HepG2 (cell line): ENCODE measurements around the gene BBOF1. TPM values are rescaled to one million over a fixed set of nuclear protein-coding genes. Genes with fewer than 3 reads are reported as not detected.
A peak's percentile ranks its signal among the peaks of the same experiment; 100 is the strongest.

Experiments
- BCL6 ChIP-seq: IDR thresholded peaks from 2 replicates; pipeline ENCODE4 v1.6.1; 2016; ENCODE audit warnings: missing genetic modification reagents, missing compliant biosample characterization
- KLF13 ChIP-seq: sonication (generic); formaldehyde crosslinking; IDR thresholded peaks from 2 replicates; pipeline ENCODE4 v1.4.0; 2020; ENCODE audit warnings: mild to moderate bottlenecking, missing genetic modification reagents
- MEIS1 ChIP-seq: sonication (generic); formaldehyde crosslinking; IDR thresholded peaks from 2 replicates; pipeline ENCODE4 v1.9.0; 2021; ENCODE audit warnings: mild to moderate bottlenecking, missing genetic modification reagents, moderate library complexity, borderline replicate concordance
- MIXL1 ChIP-seq: IDR thresholded peaks from 2 replicates; pipeline ENCODE4 v1.6.1; 2016
- SIX1 ChIP-seq: sonication (generic); formaldehyde crosslinking; IDR thresholded peaks from 2 replicates; pipeline ENCODE4 v1.4.0; 2020; ENCODE audit warnings: missing genetic modification reagents, borderline replicate concordance
- TAF1 ChIP-seq: sonication (generic); formaldehyde crosslinking; IDR thresholded peaks from 2 replicates; pipeline ENCODE4 v1.4.0; 2020; ENCODE audit warnings: missing genetic modification reagents
- TRIM24 ChIP-seq: sonication (generic); formaldehyde crosslinking; IDR thresholded peaks from 2 replicates; pipeline ENCODE4 v1.8.0; 2022; ENCODE audit warnings: mild to moderate bottlenecking, missing genetic modification reagents
- XBP1 ChIP-seq: sonication (generic); formaldehyde crosslinking; IDR thresholded peaks from 2 replicates; pipeline ENCODE4 v1.5.0; 2020; ENCODE audit warnings: missing genetic modification reagents
- ZNF234 ChIP-seq: sonication (generic); formaldehyde crosslinking; conservative IDR thresholded peaks from 2 replicates; pipeline ENCODE4 v1.5.1; 2020; ENCODE audit warnings: mild to moderate bottlenecking, missing genetic modification reagents
- ZNF337 ChIP-seq: sonication (generic); formaldehyde crosslinking; IDR thresholded peaks from 2 replicates; pipeline ENCODE4 v1.5.1; 2020; ENCODE audit warnings: missing genetic modification reagents, low read depth, mild to moderate bottlenecking, borderline replicate concordance
- ZNF33A ChIP-seq: sonication (generic); formaldehyde crosslinking; IDR thresholded peaks from 2 replicates; pipeline ENCODE4 v1.5.1; 2020; ENCODE audit warnings: missing genetic modification reagents, mild to moderate bottlenecking, moderate library complexity, borderline replicate concordance
- ZNF737 ChIP-seq: sonication (generic); formaldehyde crosslinking; IDR thresholded peaks from 2 replicates; pipeline ENCODE4 v1.5.0; 2020; ENCODE audit warnings: missing genetic modification reagents, mild to moderate bottlenecking, borderline replicate concordance
- ZNF841 ChIP-seq: sonication (generic); formaldehyde crosslinking; IDR thresholded peaks from 2 replicates; pipeline ENCODE4 v1.8.1; 2023; ENCODE audit warnings: missing genetic modification reagents, borderline replicate concordance
- ZNF878 ChIP-seq: sonication (generic); formaldehyde crosslinking; IDR thresholded peaks from 2 replicates; pipeline ENCODE4 v1.8.1; 2023; ENCODE audit warnings: mild to moderate bottlenecking, missing genetic modification reagents, moderate library complexity
- ZSCAN12 ChIP-seq: sonication (generic); formaldehyde crosslinking; IDR thresholded peaks from 2 replicates; pipeline ENCODE4 v1.9.0; 2021; ENCODE audit warnings: mild to moderate bottlenecking, missing genetic modification reagents
- ZSCAN22 ChIP-seq: sonication (generic); formaldehyde crosslinking; IDR thresholded peaks from 2 replicates; pipeline ENCODE4 v1.4.0; 2020; ENCODE audit warnings: mild to moderate bottlenecking, missing genetic modification reagents
- polyA plus RNA-seq, 8 experiments: library from polyadenylated mRNA; depleted of rRNA in 3 of 8; stranded (reverse) in 7 of 8; unstranded in 1 of 8; fragments of >200 nt; fragmentation: Illumina TruSeq in 4 of 8; extraction: Trizol in 4 of 8; gene quantifications; 2 replicates each; pipeline versions ENCODE4 v1.2.1 to v1.2.3, GENCODE V29; 2011 to 2016; ENCODE audit warnings: low read depth in 4 of 8, missing spikeins in 1 of 8, mixed read lengths in 1 of 8; ENCODE audit not compliant: insufficient read depth in 1 of 8
- total RNA-seq, 5 experiments: library from RNA; depleted of rRNA; stranded (reverse); fragments of >200 nt; fragmentation: Illumina TruSeq; extraction: Trizol; gene quantifications; 2 replicates each; pipeline ENCODE4 v1.2.3, GENCODE V29; 2016; ENCODE audit warnings: low read depth in 1 of 5
- TF ChIP-seq, protein P1 (sequence below): sonication (generic); formaldehyde crosslinking; IDR thresholded peaks from 2 replicates; pipeline ENCODE4 v1.8.1; 2023; ENCODE audit warnings: mild to moderate bottlenecking, missing genetic modification reagents, borderline replicate concordance
- TF ChIP-seq, protein P2 (sequence below): sonication (generic); formaldehyde crosslinking; IDR thresholded peaks from 2 replicates; pipeline ENCODE4 v1.4.0; 2020; ENCODE audit warnings: missing genetic modification reagents
- TF ChIP-seq, protein P3 (sequence below): sonication (generic); formaldehyde crosslinking; IDR thresholded peaks from 2 replicates; pipeline ENCODE4 v1.8.0; 2022; ENCODE audit warnings: mild to moderate bottlenecking, missing genetic modification reagents, moderate library complexity
- TF ChIP-seq, protein P4 (sequence below): sonication (generic); formaldehyde crosslinking; IDR thresholded peaks from 2 replicates; pipeline ENCODE4 v1.5.1; 2020; ENCODE audit warnings: missing genetic modification reagents, mild to moderate bottlenecking, borderline replicate concordance
- TF ChIP-seq, protein P5 (sequence below): sonication (generic); formaldehyde crosslinking; conservative IDR thresholded peaks from 2 replicates; pipeline ENCODE4 v1.4.0; 2020; ENCODE audit warnings: missing genetic modification reagents
- TF ChIP-seq, protein P6 (sequence below): sonication (generic); formaldehyde crosslinking; IDR thresholded peaks from 2 replicates; pipeline ENCODE4 v1.5.1; 2020; ENCODE audit warnings: mild to moderate bottlenecking, missing genetic modification reagents

Gene BBOF1
- total and polyA plus RNA-seq, 2 of the 13 experiments (the other 11 are each of a cell fraction or from before 2014, with no cell fraction given) = 1.6 to 2.3 TPM

DNA sequence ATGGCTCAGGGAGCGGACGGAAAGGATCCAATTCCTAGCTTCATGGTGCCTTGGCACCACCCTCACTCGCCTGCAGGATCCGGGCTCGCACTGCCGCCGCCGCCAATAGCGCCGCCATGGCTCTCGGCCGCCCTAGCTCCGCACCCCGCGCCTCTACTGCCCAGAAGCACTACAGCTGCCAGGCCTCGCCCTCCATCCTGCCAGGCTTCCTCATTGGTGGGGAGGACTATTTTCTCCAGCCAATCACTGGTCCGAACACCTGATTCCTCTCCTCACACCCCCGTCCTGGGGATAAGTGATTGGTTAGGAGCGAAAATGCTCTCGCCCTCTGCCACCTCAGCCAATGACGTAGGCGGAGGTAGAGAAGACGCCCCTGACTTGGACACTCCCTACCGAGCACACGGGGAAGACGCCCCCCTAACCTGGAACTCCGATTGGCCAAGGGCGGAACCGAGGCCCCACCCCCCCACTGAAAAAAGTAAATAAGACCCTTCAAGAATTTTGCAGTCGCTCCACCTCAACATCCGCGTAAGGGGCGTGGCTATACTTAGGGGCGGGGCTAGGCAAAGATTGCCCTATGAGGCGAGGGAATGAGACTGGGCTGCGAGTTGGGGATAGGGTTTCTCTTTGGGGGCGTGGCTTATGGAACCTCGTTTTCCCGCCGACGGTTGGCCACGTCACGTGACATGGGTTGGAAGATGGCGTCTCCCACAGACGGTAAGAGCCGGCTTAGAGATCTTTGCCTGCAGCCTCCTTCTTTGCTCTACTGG lies 65.3 kb downstream of the BBOF1 start, which contains the start of the genes ALDH6A1 and LIN52 (continued):
- TF ChIP-seq KLF13 (CRISPR knock-in tag) (no peak), ZNF33A (CRISPR knock-in tag) (no peak), MEIS1 (CRISPR knock-in tag) (no peak), ZSCAN22 (CRISPR knock-in tag) (no peak), ZSCAN12 (CRISPR knock-in tag) (no peak), XBP1 (CRISPR knock-in tag) (no peak), ZNF737 (CRISPR knock-in tag) (no peak), MIXL1 (0 out of 2 replicates have a peak, but pooled peaks have one; percentile 9), SIX1 (no peak), ZNF841 (CRISPR knock-in tag) (no peak), BCL6 (CRISPR knock-in tag) (peak; percentile 4; the same call in 1 of the 2 replicates), TRIM24 (CRISPR knock-in tag) (no peak), ZNF234 (no peak), TAF1 (peak; percentile 95), ZNF337 (CRISPR knock-in tag) (no peak), ZNF878 (CRISPR knock-in tag) (no peak)
- TF ChIP-seq, protein P1, sequence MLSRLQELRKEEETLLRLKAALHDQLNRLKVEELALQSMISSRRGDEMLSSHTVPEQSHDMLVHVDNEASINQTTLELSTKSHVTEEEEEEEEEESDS (CRISPR knock-in tag) = no peak
- TF ChIP-seq, protein P2, sequence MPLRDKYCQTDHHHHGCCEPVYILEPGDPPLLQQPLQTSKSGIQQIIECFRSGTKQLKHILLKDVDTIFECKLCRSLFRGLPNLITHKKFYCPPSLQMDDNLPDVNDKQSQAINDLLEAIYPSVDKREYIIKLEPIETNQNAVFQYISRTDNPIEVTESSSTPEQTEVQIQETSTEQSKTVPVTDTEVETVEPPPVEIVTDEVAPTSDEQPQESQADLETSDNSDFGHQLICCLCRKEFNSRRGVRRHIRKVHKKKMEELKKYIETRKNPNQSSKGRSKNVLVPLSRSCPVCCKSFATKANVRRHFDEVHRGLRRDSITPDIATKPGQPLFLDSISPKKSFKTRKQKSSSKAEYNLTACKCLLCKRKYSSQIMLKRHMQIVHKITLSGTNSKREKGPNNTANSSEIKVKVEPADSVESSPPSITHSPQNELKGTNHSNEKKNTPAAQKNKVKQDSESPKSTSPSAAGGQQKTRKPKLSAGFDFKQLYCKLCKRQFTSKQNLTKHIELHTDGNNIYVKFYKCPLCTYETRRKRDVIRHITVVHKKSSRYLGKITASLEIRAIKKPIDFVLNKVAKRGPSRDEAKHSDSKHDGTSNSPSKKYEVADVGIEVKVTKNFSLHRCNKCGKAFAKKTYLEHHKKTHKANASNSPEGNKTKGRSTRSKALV = no peak
- TF ChIP-seq, protein P3, sequence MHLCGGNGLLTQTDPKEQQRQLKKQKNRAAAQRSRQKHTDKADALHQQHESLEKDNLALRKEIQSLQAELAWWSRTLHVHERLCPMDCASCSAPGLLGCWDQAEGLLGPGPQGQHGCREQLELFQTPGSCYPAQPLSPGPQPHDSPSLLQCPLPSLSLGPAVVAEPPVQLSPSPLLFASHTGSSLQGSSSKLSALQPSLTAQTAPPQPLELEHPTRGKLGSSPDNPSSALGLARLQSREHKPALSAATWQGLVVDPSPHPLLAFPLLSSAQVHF (CRISPR knock-in tag) = no peak
- TF ChIP-seq, protein P4, sequence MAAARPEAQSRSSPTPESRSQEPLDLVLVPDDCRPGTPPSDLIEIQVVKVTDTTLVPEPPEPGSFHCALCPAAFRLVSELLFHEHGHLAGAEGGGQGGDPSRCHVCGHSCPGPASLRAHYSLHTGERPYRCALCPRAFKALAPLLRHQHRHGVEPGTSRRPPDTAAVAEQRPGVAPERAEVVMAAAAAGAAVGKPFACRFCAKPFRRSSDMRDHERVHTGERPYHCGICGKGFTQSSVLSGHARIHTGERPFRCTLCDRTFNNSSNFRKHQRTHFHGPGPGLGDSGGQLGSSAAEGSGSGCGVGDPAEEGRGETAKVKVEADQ (CRISPR knock-in tag) = no peak; the same call in 1 of the 2 replicates
- TF ChIP-seq, protein P5, sequence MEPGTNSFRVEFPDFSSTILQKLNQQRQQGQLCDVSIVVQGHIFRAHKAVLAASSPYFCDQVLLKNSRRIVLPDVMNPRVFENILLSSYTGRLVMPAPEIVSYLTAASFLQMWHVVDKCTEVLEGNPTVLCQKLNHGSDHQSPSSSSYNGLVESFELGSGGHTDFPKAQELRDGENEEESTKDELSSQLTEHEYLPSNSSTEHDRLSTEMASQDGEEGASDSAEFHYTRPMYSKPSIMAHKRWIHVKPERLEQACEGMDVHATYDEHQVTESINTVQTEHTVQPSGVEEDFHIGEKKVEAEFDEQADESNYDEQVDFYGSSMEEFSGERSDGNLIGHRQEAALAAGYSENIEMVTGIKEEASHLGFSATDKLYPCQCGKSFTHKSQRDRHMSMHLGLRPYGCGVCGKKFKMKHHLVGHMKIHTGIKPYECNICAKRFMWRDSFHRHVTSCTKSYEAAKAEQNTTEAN (CRISPR knock-in tag) = no peak
- TF ChIP-seq, protein P6, sequence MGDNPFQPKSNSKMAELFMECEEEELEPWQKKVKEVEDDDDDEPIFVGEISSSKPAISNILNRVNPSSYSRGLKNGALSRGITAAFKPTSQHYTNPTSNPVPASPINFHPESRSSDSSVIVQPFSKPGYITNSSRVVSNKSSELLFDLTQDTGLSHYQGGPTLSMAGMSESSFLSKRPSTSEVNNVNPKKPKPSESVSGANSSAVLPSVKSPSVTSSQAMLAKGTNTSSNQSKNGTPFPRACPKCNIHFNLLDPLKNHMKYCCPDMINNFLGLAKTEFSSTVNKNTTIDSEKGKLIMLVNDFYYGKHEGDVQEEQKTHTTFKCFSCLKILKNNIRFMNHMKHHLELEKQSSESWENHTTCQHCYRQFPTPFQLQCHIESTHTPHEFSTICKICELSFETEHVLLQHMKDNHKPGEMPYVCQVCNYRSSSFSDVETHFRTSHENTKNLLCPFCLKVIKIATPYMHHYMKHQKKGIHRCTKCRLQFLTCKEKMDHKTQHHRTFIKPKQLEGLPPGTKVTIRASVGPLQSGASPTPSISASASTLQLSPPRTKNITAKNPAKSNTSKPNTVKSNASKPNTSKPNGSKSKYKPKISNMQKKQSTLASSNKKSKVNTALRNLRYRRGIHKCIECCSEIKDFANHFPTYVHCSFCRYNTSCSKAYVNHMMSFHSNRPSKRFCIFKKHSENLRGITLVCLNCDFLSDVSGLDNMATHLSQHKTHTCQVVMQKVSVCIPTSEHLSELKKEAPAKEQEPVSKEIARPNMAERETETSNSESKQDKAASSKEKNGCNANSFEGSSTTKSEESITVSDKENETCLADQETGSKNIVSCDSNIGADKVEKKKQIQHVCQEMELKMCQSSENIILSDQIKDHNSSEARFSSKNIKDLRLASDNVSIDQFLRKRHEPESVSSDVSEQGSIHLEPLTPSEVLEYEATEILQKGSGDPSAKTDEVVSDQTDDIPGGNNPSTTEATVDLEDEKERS = peak; percentile 8; the same call in 1 of the 2 replicates
